ENCODE measurements around the gene ME1.
"Not testable (repeated sequence)": the region's sequence is repeated elsewhere in the genome, so short reads cannot be mapped to it uniquely, and the experiment has no call there.

ME1 gene

GRCh38 chr6:83368577-83368976 lies 62.3 kb downstream of the ME1 start:
- DNase-seq (ENCODE audit: extremely low read depth, low read depth): no peak
- TF ChIP-seq, protein P1, sequence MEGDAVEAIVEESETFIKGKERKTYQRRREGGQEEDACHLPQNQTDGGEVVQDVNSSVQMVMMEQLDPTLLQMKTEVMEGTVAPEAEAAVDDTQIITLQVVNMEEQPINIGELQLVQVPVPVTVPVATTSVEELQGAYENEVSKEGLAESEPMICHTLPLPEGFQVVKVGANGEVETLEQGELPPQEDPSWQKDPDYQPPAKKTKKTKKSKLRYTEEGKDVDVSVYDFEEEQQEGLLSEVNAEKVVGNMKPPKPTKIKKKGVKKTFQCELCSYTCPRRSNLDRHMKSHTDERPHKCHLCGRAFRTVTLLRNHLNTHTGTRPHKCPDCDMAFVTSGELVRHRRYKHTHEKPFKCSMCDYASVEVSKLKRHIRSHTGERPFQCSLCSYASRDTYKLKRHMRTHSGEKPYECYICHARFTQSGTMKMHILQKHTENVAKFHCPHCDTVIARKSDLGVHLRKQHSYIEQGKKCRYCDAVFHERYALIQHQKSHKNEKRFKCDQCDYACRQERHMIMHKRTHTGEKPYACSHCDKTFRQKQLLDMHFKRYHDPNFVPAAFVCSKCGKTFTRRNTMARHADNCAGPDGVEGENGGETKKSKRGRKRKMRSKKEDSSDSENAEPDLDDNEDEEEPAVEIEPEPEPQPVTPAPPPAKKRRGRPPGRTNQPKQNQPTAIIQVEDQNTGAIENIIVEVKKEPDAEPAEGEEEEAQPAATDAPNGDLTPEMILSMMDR (IDR thresholded peaks at IDR 0.05; ENCODE audit: low read depth, low read length, missing control alignments): no peak
- H3K4me3 ChIP-seq (replicated peaks; ENCODE audit: low read depth, low read length): no peak overlapping the region

DNA sequence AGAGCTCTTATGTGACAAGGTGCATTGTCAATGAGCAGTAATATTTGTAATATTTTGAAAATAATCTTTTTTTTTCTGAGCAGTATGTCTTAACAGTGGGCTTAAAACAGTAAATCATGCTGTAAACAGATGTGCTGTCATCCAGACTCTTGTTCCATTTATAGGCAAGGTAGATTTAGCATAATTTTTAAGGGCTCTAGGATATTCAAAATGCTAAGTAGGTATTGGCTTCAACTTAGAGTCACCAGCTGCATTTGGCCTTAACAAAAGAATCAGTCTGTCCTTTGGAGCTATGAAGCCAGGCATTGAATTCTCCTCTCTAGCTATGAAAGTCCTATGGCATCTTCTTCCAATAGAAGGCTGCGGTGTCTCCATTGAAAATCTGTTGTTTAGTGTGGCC lies 63.7 kb downstream of the ME1 start:
- no peak overlapping the region for H3K4me3 ChIP-seq (replicated peaks; ENCODE audit: low read depth, low read length)
- DNase-seq (ENCODE audit: extremely low read depth, low read depth): no peak
- TF ChIP-seq, protein P1 (IDR thresholded peaks at IDR 0.05; ENCODE audit: low read depth, low read length, missing control alignments): no peak

- DNase-seq (ENCODE audit: extremely low read depth, low read depth): no peak
- TF ChIP-seq, protein P1 (IDR thresholded peaks at IDR 0.05; ENCODE audit: low read depth, low read length, missing control alignments): no peak
- H3K4me3 ChIP-seq (replicated peaks; ENCODE audit: low read depth, low read length): no peak overlapping the region
Observed at GRCh38 chr6:83365931-83366330, 64.9 kb downstream of the ME1 start.

GRCh38 chr6:83362349-83362748 lies 68.5 kb downstream of the ME1 start:
- not testable (repeated sequence) for H3K4me3 ChIP-seq (replicated peaks; ENCODE audit: low read depth, low read length); DNase-seq (ENCODE audit: extremely low read depth, low read depth)

DNA sequence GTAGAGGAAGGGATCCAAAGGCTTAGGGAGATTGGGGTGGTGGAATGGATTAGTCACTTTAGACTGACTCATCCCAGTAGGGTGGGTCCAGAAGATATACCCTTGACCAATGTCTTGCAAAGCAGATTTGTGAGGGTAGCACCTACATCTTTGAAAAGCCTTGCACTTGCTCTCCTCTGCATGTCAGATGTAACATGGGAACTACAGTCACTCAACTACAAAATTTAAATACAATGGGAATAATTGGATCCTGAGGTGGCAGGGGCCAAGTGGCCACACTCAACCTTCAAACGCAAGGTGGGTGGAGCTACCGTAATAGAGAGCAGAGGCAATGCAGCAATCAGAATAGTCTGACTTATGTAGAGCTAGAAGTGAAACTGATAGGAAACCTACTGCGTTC lies 71.2 kb downstream of the ME1 start:
- TF ChIP-seq, protein P1 (IDR thresholded peaks at IDR 0.05; ENCODE audit: low read depth, low read length, missing control alignments): no peak
- DNase-seq (ENCODE audit: extremely low read depth, low read depth): no peak
- no peak overlapping the region for H3K4me3 ChIP-seq (replicated peaks; ENCODE audit: low read depth, low read length)

- DNase-seq (ENCODE audit: extremely low read depth, low read depth): no peak
- TF ChIP-seq, protein P1 (IDR thresholded peaks at IDR 0.05; ENCODE audit: low read depth, low read length, missing control alignments): no peak
- H3K4me3 ChIP-seq (replicated peaks; ENCODE audit: low read depth, low read length): no peak overlapping the region
Observed at GRCh38 chr6:83354747-83355146, 76.1 kb downstream of the ME1 start.

DNA sequence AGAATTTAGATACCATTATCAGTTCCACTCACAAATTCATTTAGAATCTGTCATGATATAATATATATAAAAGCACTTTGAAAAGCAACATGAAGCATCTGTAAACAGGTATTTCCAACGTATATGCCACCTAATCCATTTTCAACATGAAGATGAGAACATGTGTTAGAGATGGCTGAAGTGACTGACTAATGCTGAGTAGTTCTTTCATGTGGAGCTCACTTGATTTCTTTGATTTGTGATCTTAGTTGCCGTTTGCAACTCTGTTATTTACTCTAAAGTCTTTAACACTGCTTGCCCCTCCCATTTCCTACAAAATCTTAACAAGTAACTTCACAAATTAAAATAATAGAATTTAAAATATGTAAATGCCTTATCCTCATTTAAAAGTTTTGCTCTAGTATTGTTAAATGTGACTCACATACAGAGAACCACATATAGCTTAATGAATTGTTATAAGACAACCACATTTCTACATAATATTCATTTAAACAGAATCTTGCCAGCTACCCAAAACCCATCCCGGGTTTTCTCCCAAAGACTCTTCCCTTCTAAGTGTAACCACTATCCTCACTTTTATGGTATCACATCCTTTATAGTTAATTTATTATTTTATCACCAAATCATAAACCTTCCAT lies 78.3 kb downstream of the ME1 start:
- TF ChIP-seq, protein P1 (IDR thresholded peaks at IDR 0.05; ENCODE audit: low read depth, low read length, missing control alignments): no peak
- H3K4me3 ChIP-seq (replicated peaks; ENCODE audit: low read depth, low read length): no peak overlapping the region
- DNase-seq (ENCODE audit: extremely low read depth, low read depth): no peak

All from HFF-Myc (cell line).